Uterus (tissue), 2 donors: ENCODE data around the gene GIMAP1.

Source experiments
- POLR2A ChIP-seq, 2 donors: fragments of 450-650 bp; IDR thresholded peaks; one replicate each; pipeline ENCODE4 v1.6.1; 2016; ENCODE audit warnings: antibody characterized with exemption in 2 of 2, mild to moderate bottlenecking in 1 of 2, moderate library complexity in 1 of 2
- TF ChIP-seq, protein P1 (sequence below), 4 experiments: fragments of 200-600 bp in 2 of 4; fragments of 450-650 bp in 2 of 4; sonication (generic) in 2 of 4; IDR thresholded peaks; one replicate each; pipeline ENCODE4 v1.5.1; 2016 to 2019; ENCODE audit warnings: antibody characterized with exemption in 4 of 4, mild to moderate bottlenecking in 2 of 4, moderate library complexity in 1 of 4

DNA sequence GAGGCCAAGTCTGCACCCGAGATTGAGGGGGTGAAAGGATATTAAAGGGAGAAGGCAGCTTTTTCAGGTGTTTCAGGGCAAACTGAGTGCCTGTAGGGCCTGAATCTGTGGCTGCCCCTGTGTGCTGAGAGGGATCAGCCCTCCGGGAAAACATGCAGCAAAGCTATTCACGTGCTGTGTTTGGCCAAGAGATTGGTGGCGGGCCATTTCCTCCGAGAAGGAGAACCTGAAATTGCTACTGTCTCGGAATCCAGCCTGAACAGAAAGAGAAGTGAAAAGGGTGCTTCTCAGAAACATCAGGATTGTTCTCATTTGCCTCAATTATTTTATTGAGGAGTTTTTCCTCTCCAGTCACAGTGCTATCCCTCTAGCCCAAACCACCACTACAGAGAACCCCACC, 36.8 kb downstream of the GIMAP1 start:
- TF ChIP-seq, protein P1, sequence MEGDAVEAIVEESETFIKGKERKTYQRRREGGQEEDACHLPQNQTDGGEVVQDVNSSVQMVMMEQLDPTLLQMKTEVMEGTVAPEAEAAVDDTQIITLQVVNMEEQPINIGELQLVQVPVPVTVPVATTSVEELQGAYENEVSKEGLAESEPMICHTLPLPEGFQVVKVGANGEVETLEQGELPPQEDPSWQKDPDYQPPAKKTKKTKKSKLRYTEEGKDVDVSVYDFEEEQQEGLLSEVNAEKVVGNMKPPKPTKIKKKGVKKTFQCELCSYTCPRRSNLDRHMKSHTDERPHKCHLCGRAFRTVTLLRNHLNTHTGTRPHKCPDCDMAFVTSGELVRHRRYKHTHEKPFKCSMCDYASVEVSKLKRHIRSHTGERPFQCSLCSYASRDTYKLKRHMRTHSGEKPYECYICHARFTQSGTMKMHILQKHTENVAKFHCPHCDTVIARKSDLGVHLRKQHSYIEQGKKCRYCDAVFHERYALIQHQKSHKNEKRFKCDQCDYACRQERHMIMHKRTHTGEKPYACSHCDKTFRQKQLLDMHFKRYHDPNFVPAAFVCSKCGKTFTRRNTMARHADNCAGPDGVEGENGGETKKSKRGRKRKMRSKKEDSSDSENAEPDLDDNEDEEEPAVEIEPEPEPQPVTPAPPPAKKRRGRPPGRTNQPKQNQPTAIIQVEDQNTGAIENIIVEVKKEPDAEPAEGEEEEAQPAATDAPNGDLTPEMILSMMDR (IDR thresholded peaks at IDR 0.05) = no peak
- no peak for TF ChIP-seq POLR2A (IDR thresholded peaks at IDR 0.05)
